ENCODE results near the gene MVP.

- no peak for TF ChIP-seq PATZ1 (CRISPR knock-in tag; IDR thresholded peaks at IDR 0.05; ENCODE audit: borderline replicate concordance)
- TF ChIP-seq ZFP30 (CRISPR knock-in tag; IDR thresholded peaks at IDR 0.05), result no peak
- TF ChIP-seq POU6F1 (CRISPR knock-in tag; IDR thresholded peaks at IDR 0.05; ENCODE audit: borderline replicate concordance, low read depth), result no peak
- TF ChIP-seq ARNTL (CRISPR knock-in tag; IDR thresholded peaks at IDR 0.05; ENCODE audit: borderline replicate concordance, low read depth), result no peak
- TF ChIP-seq TSHZ2 (CRISPR knock-in tag; IDR thresholded peaks at IDR 0.05), result no peak
- no peak for TF ChIP-seq CREB5 (CRISPR knock-in tag; IDR thresholded peaks at IDR 0.05; ENCODE audit: low read depth)
- no peak for TF ChIP-seq ISL1 (CRISPR knock-in tag; IDR thresholded peaks at IDR 0.05)
- no peak for TF ChIP-seq RARB (CRISPR knock-in tag; IDR thresholded peaks at IDR 0.05)
- TF ChIP-seq OSR1 (CRISPR knock-in tag; IDR thresholded peaks at IDR 0.05), result no peak
- TF ChIP-seq CSDC2 (CRISPR knock-in tag; IDR thresholded peaks at IDR 0.05), result no peak
- no peak for TF ChIP-seq ESRRG (CRISPR knock-in tag; IDR thresholded peaks at IDR 0.05)
- TF ChIP-seq TOX (CRISPR knock-in tag; IDR thresholded peaks at IDR 0.05; ENCODE audit: borderline replicate concordance), result no peak
- no peak for TF ChIP-seq ZNF70 (CRISPR knock-in tag; IDR thresholded peaks at IDR 0.05)
Measured at GRCh38 chr16:29820730-29821642, 724 bp downstream of the MVP start.

Measured in SK-N-SH treated with all-trans-retinoic acid at 6 μM for 48 hours (cell line).